M059J (cell line): ENCODE results near the gene FOXA1. TPM values are rescaled to one million over a fixed set of nuclear protein-coding genes. Genes with fewer than 3 reads are reported as not detected.
A peak's percentile ranks its signal among the peaks of the same experiment; 100 is the strongest.
"Not testable (repeated sequence)": the region's sequence is repeated elsewhere in the genome, so short reads cannot be mapped to it uniquely, and the experiment has no call there.

Source experiments
- DNase-seq: peaks from one replicate; pipeline ENCODE4 v3.0.0-alpha.2; 2012; ENCODE audit warnings: low read depth
- total RNA-seq: library from RNA; depleted of rRNA; stranded (reverse); fragments of >200 nt; shearing (Covaris generic); gene quantifications from 2 replicates; pipeline ENCODE4 v1.2.3, GENCODE V29; 2014; rRNA removed

Gene FOXA1
- total RNA-seq, 1 experiment from 2014 or later = not detected

GRCh38 chr14:37558740-37559139, 36.3 kb downstream of the FOXA1 start:
- no peak for DNase-seq

- DNase-seq = not testable (repeated sequence)
Measured at GRCh38 chr14:37555596-37555995, 39.5 kb downstream of the FOXA1 start.

GRCh38 chr14:37553935-37554550, 41.0 kb downstream of the FOXA1 start:
- no peak for DNase-seq

GRCh38 chr14:37551119-37551518, 43.9 kb downstream of the FOXA1 start:
- no peak for DNase-seq

GRCh38 chr14:37550511-37550910, 44.5 kb downstream of the FOXA1 start:
- peak; percentile 2 for DNase-seq

GRCh38 chr14:37546621-37547447, 48.2 kb downstream of the FOXA1 start:
- DNase-seq = no peak

- no peak for DNase-seq
Measured at GRCh38 chr14:37545174-37545573, 49.9 kb downstream of the FOXA1 start.

GRCh38 chr14:37544407-37544806, 50.6 kb downstream of the FOXA1 start:
- no peak for DNase-seq

- no peak for DNase-seq
Measured at GRCh38 chr14:37539992-37540391, 55.1 kb downstream of the FOXA1 start.

Other genes with a start within 250 kb of the FOXA1 start
- gene TTC6, start 380 bp upstream of the FOXA1 start, total RNA-seq = not detected in 2 replicates